ENCODE measurements around the gene FKBP4. TPM values are rescaled to one million over a fixed set of nuclear protein-coding genes. Genes with fewer than 3 reads are reported as not detected.
A peak's percentile ranks its signal among the peaks of the same experiment; 100 is the strongest.

Gene FKBP4
- total and polyA plus RNA-seq, 4 donors, result 18.2 to 50.2 (median 33.4) TPM

GRCh38 chr12:2813214-2814185 is 18.7 kb downstream of the FKBP4 start:
- peak; percentile 62 for ATAC-seq (ENCODE audit: low FRiP score)
- intact Hi-C loops (cut with DNase I), result loop anchor here in 1 of 2 donors (2.0 to 5.0 kb wide), 2 partner anchors 17 to 79 kb away; partner anchors contain the start of gene TULP3
- no peaks in the 10 kb centered on the region for H3K27me3 ChIP-seq (ENCODE audit: control insufficient read depth in 1 of 2, insufficient read depth in 2 of 2, low read length in 1 of 2)
- peak overlapping the region in 1 of 2 donors; percentile 58 for H3K27ac ChIP-seq (ENCODE audit: low read depth in 1 of 2, low read length in 2 of 2)
- H3K9me3 ChIP-seq (ENCODE audit: control insufficient read depth, low read length), result no peaks in the 10 kb centered on the region
- peaks cover 0 to 5% of the 10 kb centered on the region in 2 donors for H3K36me3 ChIP-seq (ENCODE audit: control insufficient read depth in 1 of 2, insufficient read depth in 2 of 2, low read length in 1 of 2)
- peaks cover 0 to 2% of the 10 kb centered on the region in 2 donors for H3K4me1 ChIP-seq (ENCODE audit: control insufficient read depth in 1 of 2, insufficient read depth in 2 of 2, low read length in 2 of 2)
- peak overlapping the region; percentile 60 to 71 for H3K4me3 ChIP-seq (ENCODE audit: low read length in 2 of 2)
- 8 to 9% methylated on average over 10 of the region's 10 CpGs for WGBS, 2 donors
- no peak for DNase-seq

DNA sequence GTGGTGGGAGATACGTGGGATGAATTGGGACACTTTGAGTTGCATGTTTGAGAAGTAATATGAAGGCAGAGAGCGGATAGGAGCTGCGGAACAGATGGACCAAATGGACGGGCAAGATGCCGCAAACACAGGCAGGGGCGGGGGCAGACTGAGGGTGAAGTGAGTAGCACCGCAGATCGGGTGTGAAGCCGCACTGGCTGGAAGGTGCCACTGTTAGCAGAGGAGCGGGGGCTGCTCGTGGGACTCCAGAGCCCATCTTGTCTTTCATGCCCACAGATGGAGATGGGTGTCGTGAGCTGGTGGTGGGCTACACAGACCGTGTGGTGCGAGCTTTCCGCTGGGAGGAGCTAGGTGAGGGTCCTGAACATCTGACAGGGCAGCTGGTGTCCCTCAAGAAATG is 25.0 kb downstream of the FKBP4 start:
- no peak for DNase-seq
- Histone ChIP-seq H3K27me3 (ENCODE audit: control insufficient read depth in 1 of 2, insufficient read depth in 2 of 2, low read length in 1 of 2) (no peaks in the 10 kb centered on the region), H3K4me3 (ENCODE audit: low read length in 2 of 2) (no peak overlapping the region), H3K9me3 (ENCODE audit: control insufficient read depth, low read length) (no peaks in the 10 kb centered on the region), H3K36me3 (ENCODE audit: control insufficient read depth in 1 of 2, insufficient read depth in 2 of 2, low read length in 1 of 2) (peaks cover 9 to 15% of the 10 kb centered on the region in 2 donors), H3K4me1 (ENCODE audit: control insufficient read depth in 1 of 2, insufficient read depth in 2 of 2, low read length in 2 of 2) (no peaks in the 10 kb centered on the region), H3K27ac (ENCODE audit: low read depth in 1 of 2, low read length in 2 of 2) (no peak overlapping the region)
- 84 to 92% methylated on average over 15 of the region's 15 CpGs for WGBS, 2 donors
- intact Hi-C loops (cut with DNase I), result no loop called here
- no peak for ATAC-seq (ENCODE audit: low FRiP score)

DNA sequence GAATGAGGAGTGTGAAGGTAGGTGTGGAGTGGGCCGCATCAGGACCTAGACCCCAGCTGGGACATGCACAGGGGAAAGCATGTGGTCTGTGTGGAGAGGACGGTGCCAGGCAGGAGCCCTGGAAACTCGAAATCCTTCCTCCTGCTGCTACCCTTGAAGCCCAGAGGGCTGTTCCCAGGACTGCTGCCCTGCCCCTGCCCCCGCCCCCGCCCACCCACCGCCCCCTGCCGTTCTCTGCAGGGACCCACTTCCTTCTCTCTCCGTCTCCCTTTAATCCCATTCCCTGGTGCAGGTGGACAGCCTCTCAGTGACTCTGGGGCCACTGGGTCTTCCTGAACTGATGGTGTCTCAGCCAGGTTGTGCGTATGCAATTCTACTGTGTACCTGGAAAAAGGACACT is 25.7 kb downstream of the FKBP4 start:
- Histone ChIP-seq H3K4me1 (ENCODE audit: control insufficient read depth in 1 of 2, insufficient read depth in 2 of 2, low read length in 2 of 2) (no peaks in the 10 kb centered on the region), H3K27me3 (ENCODE audit: control insufficient read depth in 1 of 2, insufficient read depth in 2 of 2, low read length in 1 of 2) (no peaks in the 10 kb centered on the region), H3K4me3 (ENCODE audit: low read length in 2 of 2) (no peak overlapping the region), H3K9me3 (ENCODE audit: control insufficient read depth, low read length) (no peaks in the 10 kb centered on the region), H3K36me3 (ENCODE audit: control insufficient read depth in 1 of 2, insufficient read depth in 2 of 2, low read length in 1 of 2) (peaks cover 9 to 17% of the 10 kb centered on the region in 2 donors), H3K27ac (ENCODE audit: low read depth in 1 of 2, low read length in 2 of 2) (no peak overlapping the region)
- no peak for ATAC-seq (ENCODE audit: low FRiP score)
- intact Hi-C loops (cut with DNase I), result no loop called here
- WGBS, 2 donors, result 70 to 79% methylated on average over 9 of the region's 9 CpGs
- DNase-seq, result no peak

DNA sequence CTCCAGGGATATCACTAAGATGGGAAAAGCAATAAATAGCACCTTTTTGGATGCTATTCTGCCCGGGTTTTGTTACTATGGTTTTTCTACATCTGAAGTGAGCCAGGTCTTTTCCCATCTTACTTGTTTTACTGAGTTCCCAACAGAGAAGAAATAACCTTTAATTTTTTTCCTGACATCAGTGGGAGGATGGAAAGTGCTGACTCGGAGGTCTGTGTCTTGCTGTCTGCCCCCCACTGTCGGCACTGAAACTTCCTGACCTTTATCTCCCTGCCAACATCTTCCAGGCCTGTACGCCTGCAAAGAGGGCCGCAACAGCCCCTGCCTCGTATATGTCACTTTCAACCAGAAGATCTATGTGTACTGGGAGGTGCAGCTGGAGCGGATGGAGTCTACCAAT is 28.7 kb downstream of the FKBP4 start:
- no peak for ATAC-seq (ENCODE audit: low FRiP score)
- H3K4me1 ChIP-seq (ENCODE audit: control insufficient read depth in 1 of 2, insufficient read depth in 2 of 2, low read length in 2 of 2), result no peaks in the 10 kb centered on the region
- no peak for DNase-seq
- H3K27ac ChIP-seq (ENCODE audit: low read depth in 1 of 2, low read length in 2 of 2), result no peak overlapping the region
- no peak overlapping the region for H3K4me3 ChIP-seq (ENCODE audit: low read length in 2 of 2)
- peaks cover 9 to 15% of the 10 kb centered on the region in 2 donors for H3K36me3 ChIP-seq (ENCODE audit: control insufficient read depth in 1 of 2, insufficient read depth in 2 of 2, low read length in 1 of 2)
- H3K9me3 ChIP-seq (ENCODE audit: control insufficient read depth, low read length), result no peaks in the 10 kb centered on the region
- no peaks in the 10 kb centered on the region for H3K27me3 ChIP-seq (ENCODE audit: control insufficient read depth in 1 of 2, insufficient read depth in 2 of 2, low read length in 1 of 2)
- WGBS, 2 donors, result 63 to 69% methylated on average over 7 of the region's 7 CpGs
- intact Hi-C loops (cut with DNase I), result no loop called here

DNA sequence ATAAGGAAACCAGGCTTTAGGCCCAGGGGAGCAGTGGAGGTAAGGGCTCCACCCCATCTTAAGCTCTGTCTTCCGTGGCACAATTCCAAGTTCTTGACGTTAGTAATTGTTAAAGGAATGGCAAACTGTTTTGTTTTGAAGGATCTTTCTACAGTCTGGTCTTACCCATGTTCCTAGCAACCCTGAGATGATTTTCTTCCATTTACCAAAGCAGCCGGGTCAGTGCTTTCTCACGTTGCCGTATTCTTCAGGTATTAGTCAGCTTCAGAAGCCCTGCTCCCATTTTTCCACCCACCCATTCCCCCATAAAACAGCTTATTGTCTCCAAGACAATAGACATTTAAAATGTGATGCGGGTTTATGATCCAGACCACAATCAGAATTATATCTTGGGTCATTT is 29.8 kb downstream of the FKBP4 start:
- no peak overlapping the region for H3K27ac ChIP-seq (ENCODE audit: low read depth in 1 of 2, low read length in 2 of 2)
- no peaks in the 10 kb centered on the region for H3K4me1 ChIP-seq (ENCODE audit: control insufficient read depth in 1 of 2, insufficient read depth in 2 of 2, low read length in 2 of 2)
- 75 to 79% methylated on average over 6 of the region's 6 CpGs for WGBS, 2 donors
- no peak for DNase-seq
- ATAC-seq (ENCODE audit: low FRiP score), result no peak
- H3K9me3 ChIP-seq (ENCODE audit: control insufficient read depth, low read length), result no peaks in the 10 kb centered on the region
- peaks cover 9 to 15% of the 10 kb centered on the region in 2 donors for H3K36me3 ChIP-seq (ENCODE audit: control insufficient read depth in 1 of 2, insufficient read depth in 2 of 2, low read length in 1 of 2)
- no peak overlapping the region for H3K4me3 ChIP-seq (ENCODE audit: low read length in 2 of 2)
- intact Hi-C loops (cut with DNase I), result no loop called here
- H3K27me3 ChIP-seq (ENCODE audit: control insufficient read depth in 1 of 2, insufficient read depth in 2 of 2, low read length in 1 of 2), result no peaks in the 10 kb centered on the region

- Histone ChIP-seq H3K27ac (ENCODE audit: low read depth in 1 of 2, low read length in 2 of 2) (no peak overlapping the region), H3K4me3 (ENCODE audit: low read length in 2 of 2) (no peak overlapping the region), H3K4me1 (ENCODE audit: control insufficient read depth in 1 of 2, insufficient read depth in 2 of 2, low read length in 2 of 2) (no peaks in the 10 kb centered on the region), H3K27me3 (ENCODE audit: control insufficient read depth in 1 of 2, insufficient read depth in 2 of 2, low read length in 1 of 2) (no peaks in the 10 kb centered on the region), H3K36me3 (ENCODE audit: control insufficient read depth in 1 of 2, insufficient read depth in 2 of 2, low read length in 1 of 2) (peaks cover 9 to 15% of the 10 kb centered on the region in 2 donors), H3K9me3 (ENCODE audit: control insufficient read depth, low read length) (no peaks in the 10 kb centered on the region)
- intact Hi-C loops (cut with DNase I), result no loop called here
- DNase-seq (no peak), ATAC-seq (ENCODE audit: low FRiP score) (no peak)
- WGBS, 2 donors, result 77 to 84% methylated on average over 4 of the region's 4 CpGs
Observed at GRCh38 chr12:2825132-2825531, 30.4 kb downstream of the FKBP4 start.

GRCh38 chr12:2826036-2826435 is 31.3 kb downstream of the FKBP4 start:
- intact Hi-C loops (cut with DNase I), result no loop called here
- peaks cover 9 to 12% of the 10 kb centered on the region in 2 donors for H3K36me3 ChIP-seq (ENCODE audit: control insufficient read depth in 1 of 2, insufficient read depth in 2 of 2, low read length in 1 of 2)

DNA sequence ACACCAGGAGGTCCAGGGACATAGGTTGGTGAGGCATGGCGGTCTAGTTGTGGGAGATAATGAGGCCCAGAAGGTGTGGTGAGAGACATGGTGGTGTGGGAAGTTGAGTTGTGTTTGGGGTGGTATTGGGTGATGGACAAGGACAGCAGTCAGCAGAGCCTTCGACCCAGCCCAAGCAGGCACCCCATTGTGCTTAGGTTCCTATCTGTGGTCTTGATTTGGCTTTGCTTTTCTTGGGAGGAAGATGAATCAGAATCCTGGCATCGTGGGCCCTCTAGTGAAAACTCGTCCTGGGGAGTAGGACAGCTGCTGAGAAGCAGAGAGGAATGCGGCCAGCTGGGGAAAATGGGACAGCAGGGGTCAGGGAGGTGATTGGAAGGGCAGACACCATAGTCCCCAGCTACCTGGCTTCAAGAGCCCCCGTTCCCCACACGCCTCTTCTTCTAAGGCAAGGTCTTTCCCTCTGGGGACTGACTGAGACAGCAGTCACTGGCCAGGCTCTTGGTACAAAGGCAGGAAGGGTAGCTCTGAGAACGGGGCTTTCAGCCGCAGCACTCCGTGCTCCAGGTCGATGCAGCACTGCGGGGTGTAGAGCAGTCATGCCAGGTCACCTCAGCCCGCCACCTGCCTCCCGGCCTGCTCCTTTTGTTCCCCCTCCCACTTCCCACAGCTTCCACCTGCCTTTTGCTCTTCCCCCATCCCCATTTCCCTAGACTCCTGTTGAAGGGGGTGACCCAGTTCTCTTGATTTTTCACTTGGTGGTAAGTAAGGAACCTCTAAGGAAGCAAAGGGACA is 32.1 kb downstream of the FKBP4 start:
- WGBS, 2 donors, result 83% methylated on average over 12 to 14 of the region's 14 CpGs
- intact Hi-C loops (cut with DNase I), result no loop called here

More at GRCh38 chr12:2826036-2826435, 31.3 kb downstream of the FKBP4 start:
- ATAC-seq (ENCODE audit: low FRiP score) (no peak), DNase-seq (no peak)
- H3K9me3 ChIP-seq (ENCODE audit: control insufficient read depth, low read length), result no peaks in the 10 kb centered on the region
- H3K4me1 ChIP-seq (ENCODE audit: control insufficient read depth in 1 of 2, insufficient read depth in 2 of 2, low read length in 2 of 2), result no peaks in the 10 kb centered on the region
- no peak overlapping the region for H3K4me3 ChIP-seq (ENCODE audit: low read length in 2 of 2)
- no peaks in the 10 kb centered on the region for H3K27me3 ChIP-seq (ENCODE audit: control insufficient read depth in 1 of 2, insufficient read depth in 2 of 2, low read length in 1 of 2)
- H3K27ac ChIP-seq (ENCODE audit: low read depth in 1 of 2, low read length in 2 of 2), result no peak overlapping the region
- WGBS, 2 donors, result 95 to 97% methylated on average over 3 of the region's 3 CpGs

More for the DNA sequence above, 32.1 kb downstream of the FKBP4 start:
- Histone ChIP-seq H3K9me3 (ENCODE audit: control insufficient read depth, low read length) (no peaks in the 10 kb centered on the region), H3K36me3 (ENCODE audit: control insufficient read depth in 1 of 2, insufficient read depth in 2 of 2, low read length in 1 of 2) (peaks cover 9 to 12% of the 10 kb centered on the region in 2 donors), H3K27me3 (ENCODE audit: control insufficient read depth in 1 of 2, insufficient read depth in 2 of 2, low read length in 1 of 2) (no peaks in the 10 kb centered on the region), H3K4me1 (ENCODE audit: control insufficient read depth in 1 of 2, insufficient read depth in 2 of 2, low read length in 2 of 2) (no peaks in the 10 kb centered on the region), H3K27ac (ENCODE audit: low read depth in 1 of 2, low read length in 2 of 2) (no peak overlapping the region), H3K4me3 (ENCODE audit: low read length in 2 of 2) (no peak overlapping the region)
- no peak for DNase-seq
- ATAC-seq (ENCODE audit: low FRiP score), result no peak
